HL-60 (cell line): ENCODE results near the gene ABCA1.
A peak's percentile ranks its signal among the peaks of the same experiment; 100 is the strongest.
"Not testable (repeated sequence)": the region's sequence is repeated elsewhere in the genome, so short reads cannot be mapped to it uniquely, and the experiment has no call there.

ENCODE experiments used
- DNase-seq, 2 experiments: peaks; one replicate each; pipeline ENCODE4 v3.0.0-alpha.2; 2010 to 2020; ENCODE audit warnings: low read depth in 1 of 2, low spot score in 1 of 2
- H3K27ac ChIP-seq: fragments of 250-450 bp; sonication (Bioruptor Pico); replicated peaks from 2 replicates; pipeline ENCODE4 v1.5.1; 2020; ENCODE audit warnings: mild to moderate bottlenecking, moderate library complexity
- H3K27me3 ChIP-seq: fragments of 250-450 bp; sonication (Bioruptor Pico); 2 replicates; pipeline ENCODE4 v1.5.1; 2021; ENCODE audit warnings: mild to moderate bottlenecking, moderate library complexity; ENCODE audit not compliant: insufficient read depth, poor library complexity, severe bottlenecking
- H3K4me3 ChIP-seq: replicated peaks from 2 replicates; pipeline ENCODE4 v1.5.1; 2011; ENCODE audit warnings: mild to moderate bottlenecking, control low read depth, low read length; ENCODE audit not compliant: insufficient read depth
- GABPA ChIP-seq: IDR thresholded peaks from 2 replicates; pipeline ENCODE4 v1.6.1; 2012; ENCODE audit warnings: low read depth
- POLR2AphosphoS5 ChIP-seq: IDR thresholded peaks from 2 replicates; pipeline ENCODE4 v1.6.1; 2012; ENCODE audit warnings: low read depth
- SPI1 ChIP-seq: IDR thresholded peaks from 2 replicates; pipeline ENCODE4 v1.6.1; 2012; ENCODE audit warnings: low read depth, mild to moderate bottlenecking, borderline replicate concordance
- TF ChIP-seq, protein P1 (sequence below): IDR thresholded peaks from 2 replicates; pipeline ENCODE4 v1.6.1; 2012; ENCODE audit warnings: low read depth; ENCODE audit not compliant: insufficient replicate concordance
- TF ChIP-seq, protein P2 (sequence below): IDR thresholded peaks from one replicate; pipeline ENCODE4 v1.5.1; 2011; ENCODE audit warnings: low read length, control low read depth, inconsistent platforms; ENCODE audit not compliant: insufficient read depth

The ABCA1 gene

DNA sequence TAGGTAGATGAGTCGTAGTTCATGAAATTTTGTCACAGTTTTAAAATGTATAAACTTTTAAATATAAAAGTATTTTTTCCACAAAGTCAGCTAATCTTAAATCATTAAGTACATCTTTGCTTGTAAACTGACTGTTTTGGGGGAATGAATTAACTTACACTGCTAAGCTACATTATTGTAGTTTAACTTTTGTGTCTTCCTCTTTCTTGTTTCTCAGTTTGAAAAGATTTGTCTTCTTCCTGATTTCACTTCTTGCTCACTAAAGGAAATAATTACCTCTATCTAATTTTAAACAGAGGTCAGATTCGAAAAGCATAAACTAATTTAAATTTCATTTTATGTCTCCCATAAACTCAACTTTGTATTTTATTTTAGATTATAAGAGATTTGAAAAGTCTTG lies 158.3 kb downstream of the ABCA1 start:
- Histone ChIP-seq H3K27me3 (no peaks in the 10 kb centered on the region), H3K4me3 (no peak overlapping the region), H3K27ac (no peak overlapping the region; the same call in 1 of the 2 replicates)
- DNase-seq = no peak
- TF ChIP-seq GABPA (no peak), SPI1 (peak; percentile 72; the same call in 1 of the 2 replicates)

DNA sequence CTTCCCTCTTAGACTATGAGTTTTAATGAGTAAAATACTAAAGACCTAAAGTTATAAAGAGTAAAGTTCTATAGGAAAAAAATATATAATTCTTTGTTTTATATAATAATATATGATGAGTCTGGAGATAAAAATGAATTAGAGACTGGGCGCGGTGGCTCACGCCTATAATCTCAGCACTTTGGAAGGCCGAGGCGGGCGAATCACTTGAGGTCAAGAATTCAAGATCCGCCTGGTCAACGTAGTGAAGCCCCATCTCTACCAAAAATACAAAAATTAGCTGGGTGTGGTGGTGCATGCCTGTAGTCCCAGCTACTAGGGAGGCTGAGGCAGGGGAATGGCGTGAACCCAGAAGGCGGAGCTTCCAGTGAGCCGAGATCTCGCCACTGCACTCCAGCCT lies 158.9 kb downstream of the ABCA1 start:
- H3K27ac ChIP-seq = not testable (repeated sequence)

DNA sequence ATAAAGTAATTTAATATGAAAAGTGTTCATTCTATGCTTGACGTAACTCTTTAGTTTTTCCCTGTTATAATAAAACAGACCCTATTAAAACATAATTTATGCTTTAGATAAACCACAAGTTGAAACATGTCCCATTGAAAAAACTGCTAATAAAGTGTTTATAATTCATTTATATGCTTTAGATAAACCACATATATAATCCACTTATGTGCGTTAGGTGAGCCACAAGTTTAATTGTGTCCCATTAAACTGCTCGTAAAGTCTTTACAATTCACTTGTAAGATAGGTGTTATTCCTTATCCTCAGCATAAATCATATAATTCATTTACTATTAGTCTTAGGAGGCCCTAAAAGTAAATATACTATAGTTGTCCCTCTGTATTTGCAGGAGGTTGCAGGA lies 160.4 kb downstream of the ABCA1 start:
- H3K4me3 ChIP-seq = no peak overlapping the region
- no peak overlapping the region for H3K27ac ChIP-seq
- TF ChIP-seq SPI1 = no peak
- no peak for TF ChIP-seq GABPA
- TF ChIP-seq, protein P1, sequence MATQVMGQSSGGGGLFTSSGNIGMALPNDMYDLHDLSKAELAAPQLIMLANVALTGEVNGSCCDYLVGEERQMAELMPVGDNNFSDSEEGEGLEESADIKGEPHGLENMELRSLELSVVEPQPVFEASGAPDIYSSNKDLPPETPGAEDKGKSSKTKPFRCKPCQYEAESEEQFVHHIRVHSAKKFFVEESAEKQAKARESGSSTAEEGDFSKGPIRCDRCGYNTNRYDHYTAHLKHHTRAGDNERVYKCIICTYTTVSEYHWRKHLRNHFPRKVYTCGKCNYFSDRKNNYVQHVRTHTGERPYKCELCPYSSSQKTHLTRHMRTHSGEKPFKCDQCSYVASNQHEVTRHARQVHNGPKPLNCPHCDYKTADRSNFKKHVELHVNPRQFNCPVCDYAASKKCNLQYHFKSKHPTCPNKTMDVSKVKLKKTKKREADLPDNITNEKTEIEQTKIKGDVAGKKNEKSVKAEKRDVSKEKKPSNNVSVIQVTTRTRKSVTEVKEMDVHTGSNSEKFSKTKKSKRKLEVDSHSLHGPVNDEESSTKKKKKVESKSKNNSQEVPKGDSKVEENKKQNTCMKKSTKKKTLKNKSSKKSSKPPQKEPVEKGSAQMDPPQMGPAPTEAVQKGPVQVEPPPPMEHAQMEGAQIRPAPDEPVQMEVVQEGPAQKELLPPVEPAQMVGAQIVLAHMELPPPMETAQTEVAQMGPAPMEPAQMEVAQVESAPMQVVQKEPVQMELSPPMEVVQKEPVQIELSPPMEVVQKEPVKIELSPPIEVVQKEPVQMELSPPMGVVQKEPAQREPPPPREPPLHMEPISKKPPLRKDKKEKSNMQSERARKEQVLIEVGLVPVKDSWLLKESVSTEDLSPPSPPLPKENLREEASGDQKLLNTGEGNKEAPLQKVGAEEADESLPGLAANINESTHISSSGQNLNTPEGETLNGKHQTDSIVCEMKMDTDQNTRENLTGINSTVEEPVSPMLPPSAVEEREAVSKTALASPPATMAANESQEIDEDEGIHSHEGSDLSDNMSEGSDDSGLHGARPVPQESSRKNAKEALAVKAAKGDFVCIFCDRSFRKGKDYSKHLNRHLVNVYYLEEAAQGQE = no peak
- TF ChIP-seq, protein P2, sequence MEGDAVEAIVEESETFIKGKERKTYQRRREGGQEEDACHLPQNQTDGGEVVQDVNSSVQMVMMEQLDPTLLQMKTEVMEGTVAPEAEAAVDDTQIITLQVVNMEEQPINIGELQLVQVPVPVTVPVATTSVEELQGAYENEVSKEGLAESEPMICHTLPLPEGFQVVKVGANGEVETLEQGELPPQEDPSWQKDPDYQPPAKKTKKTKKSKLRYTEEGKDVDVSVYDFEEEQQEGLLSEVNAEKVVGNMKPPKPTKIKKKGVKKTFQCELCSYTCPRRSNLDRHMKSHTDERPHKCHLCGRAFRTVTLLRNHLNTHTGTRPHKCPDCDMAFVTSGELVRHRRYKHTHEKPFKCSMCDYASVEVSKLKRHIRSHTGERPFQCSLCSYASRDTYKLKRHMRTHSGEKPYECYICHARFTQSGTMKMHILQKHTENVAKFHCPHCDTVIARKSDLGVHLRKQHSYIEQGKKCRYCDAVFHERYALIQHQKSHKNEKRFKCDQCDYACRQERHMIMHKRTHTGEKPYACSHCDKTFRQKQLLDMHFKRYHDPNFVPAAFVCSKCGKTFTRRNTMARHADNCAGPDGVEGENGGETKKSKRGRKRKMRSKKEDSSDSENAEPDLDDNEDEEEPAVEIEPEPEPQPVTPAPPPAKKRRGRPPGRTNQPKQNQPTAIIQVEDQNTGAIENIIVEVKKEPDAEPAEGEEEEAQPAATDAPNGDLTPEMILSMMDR = no peak
- no peak for TF ChIP-seq POLR2AphosphoS5
- no peaks in the 10 kb centered on the region for H3K27me3 ChIP-seq
- DNase-seq = no peak

More for the DNA sequence above, 158.9 kb downstream of the ABCA1 start:
- DNase-seq, H3K27me3 ChIP-seq, H3K4me3 ChIP-seq: not testable (repeated sequence)

DNA sequence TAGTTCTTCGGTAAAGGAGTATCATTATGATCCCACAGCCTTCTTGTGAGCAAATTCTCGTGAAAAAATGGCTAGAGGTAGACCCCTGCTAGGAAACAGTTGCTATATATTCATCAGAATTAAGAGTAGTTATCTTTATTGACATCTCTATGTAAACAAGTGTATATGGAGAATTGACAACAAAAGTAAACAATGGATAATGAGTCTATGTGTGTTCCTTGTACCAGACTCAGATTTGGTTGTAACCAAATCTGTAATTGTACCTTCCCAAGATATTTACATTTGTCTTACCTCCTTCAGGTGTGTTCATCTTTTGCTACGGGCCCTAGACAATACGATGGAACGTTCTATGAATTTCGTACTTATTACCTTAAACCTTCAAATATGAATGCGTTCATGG lies 161.9 kb downstream of the ABCA1 start:
- no peak for DNase-seq
- H3K4me3 ChIP-seq = no peak overlapping the region
- no peak for TF ChIP-seq GABPA
- H3K27me3 ChIP-seq = no peaks in the 10 kb centered on the region
- no peak overlapping the region for H3K27ac ChIP-seq

DNA sequence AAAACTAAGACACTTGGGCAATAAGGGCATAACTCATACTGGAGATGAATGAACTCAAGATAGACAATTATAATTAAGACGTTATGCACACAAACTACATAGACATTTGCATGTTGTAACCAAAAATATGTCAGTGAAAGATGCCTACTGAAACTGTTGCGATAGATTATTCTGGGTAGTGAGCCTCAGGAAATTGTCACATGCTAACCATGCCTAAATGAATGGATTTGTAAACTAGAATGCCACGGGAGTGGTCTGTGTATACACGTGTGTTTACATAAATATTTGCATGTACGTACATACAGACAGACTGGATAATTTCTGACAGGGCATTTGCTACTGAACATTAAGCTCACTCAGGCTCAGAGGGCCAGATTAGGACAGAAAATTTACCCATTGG lies 162.8 kb downstream of the ABCA1 start:
- no peak for DNase-seq
- H3K27ac ChIP-seq = no peak overlapping the region
- H3K4me3 ChIP-seq = peak overlapping the region; percentile 72
- TF ChIP-seq, protein P2 = no peak
- TF ChIP-seq GABPA (no peak), POLR2AphosphoS5 (no peak), SPI1 (no peak)
- TF ChIP-seq, protein P1 = no peak
- no peaks in the 10 kb centered on the region for H3K27me3 ChIP-seq
